ENCODE results near the gene CORO6. TPM values are rescaled to one million over a fixed set of nuclear protein-coding genes. Genes with fewer than 3 reads are reported as not detected.

The CORO6 gene
- total and polyA plus RNA-seq, 12 donors, result 53.2 to 262 (median 90.9) TPM

DNA sequence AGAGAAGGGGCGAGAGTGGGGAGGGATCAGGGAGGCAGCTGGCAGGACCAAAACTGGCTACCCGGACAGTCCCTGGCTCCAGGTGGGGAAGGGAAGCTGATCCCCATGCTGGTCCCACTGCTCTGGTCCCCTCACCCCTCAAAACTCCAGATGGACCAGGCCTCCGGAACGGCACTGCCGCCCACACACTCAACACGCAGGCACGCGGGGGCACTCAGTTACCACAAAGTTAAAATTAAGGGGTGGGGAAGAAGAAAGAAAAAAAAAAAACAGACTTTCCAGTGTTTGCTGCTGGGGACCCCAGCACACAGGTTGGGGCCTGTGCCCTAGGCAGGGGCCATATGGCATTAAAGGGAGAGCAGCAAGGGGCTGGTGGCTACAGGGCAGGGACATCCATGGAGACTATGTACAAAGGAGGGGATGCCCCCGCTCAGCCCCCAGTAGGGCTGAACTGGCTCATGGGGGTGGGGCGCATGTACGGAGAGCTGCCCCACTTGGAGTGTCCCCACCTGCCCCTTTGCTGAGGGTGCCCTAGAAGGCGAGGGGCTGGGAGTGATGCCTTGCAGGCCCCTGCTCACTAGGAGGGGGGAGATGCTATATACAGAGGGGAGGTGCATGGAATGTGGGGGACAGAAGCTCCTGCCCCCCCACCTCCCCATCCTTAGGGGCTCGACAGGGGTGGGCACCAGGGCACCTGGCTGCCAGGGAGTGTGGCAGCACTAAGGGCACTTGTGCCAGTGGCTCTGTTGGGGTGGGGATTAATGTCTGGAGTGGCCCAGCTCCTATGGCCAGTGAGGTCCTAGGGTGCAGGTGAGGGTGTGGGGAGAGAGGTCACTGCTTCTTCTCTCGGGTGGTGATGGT lies 48.6 kb downstream of the CORO6 start:
- Histone ChIP-seq H3K36me3 (peaks cover 3 to 70% (median 37%) of the 10 kb centered on the region in 9 donors), H3K4me3 (no peak overlapping the region), H3K9me3 (no peaks in the 10 kb centered on the region), H3K27me3 (no peaks in the 10 kb centered on the region), H3K4me1 (peaks cover 14 to 54% (median 31%) of the 10 kb centered on the region in 9 donors), H3K27ac (no peak overlapping the region)
- TF ChIP-seq, protein P1, sequence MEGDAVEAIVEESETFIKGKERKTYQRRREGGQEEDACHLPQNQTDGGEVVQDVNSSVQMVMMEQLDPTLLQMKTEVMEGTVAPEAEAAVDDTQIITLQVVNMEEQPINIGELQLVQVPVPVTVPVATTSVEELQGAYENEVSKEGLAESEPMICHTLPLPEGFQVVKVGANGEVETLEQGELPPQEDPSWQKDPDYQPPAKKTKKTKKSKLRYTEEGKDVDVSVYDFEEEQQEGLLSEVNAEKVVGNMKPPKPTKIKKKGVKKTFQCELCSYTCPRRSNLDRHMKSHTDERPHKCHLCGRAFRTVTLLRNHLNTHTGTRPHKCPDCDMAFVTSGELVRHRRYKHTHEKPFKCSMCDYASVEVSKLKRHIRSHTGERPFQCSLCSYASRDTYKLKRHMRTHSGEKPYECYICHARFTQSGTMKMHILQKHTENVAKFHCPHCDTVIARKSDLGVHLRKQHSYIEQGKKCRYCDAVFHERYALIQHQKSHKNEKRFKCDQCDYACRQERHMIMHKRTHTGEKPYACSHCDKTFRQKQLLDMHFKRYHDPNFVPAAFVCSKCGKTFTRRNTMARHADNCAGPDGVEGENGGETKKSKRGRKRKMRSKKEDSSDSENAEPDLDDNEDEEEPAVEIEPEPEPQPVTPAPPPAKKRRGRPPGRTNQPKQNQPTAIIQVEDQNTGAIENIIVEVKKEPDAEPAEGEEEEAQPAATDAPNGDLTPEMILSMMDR (IDR thresholded peaks at IDR 0.05), result no peak
- DNase-seq (peak in 1 of 2 donors; percentile 6), ATAC-seq (no peak)
- intact Hi-C loops (cut with DNase I), result loop anchor here in 1 of 10 donors (10.0 kb wide), 1 partner anchor 51 kb away; the partner anchor contains the start of gene CORO6
- 87 to 88% methylated on average over 14 of the region's 14 CpGs for WGBS, 2 donors

DNA sequence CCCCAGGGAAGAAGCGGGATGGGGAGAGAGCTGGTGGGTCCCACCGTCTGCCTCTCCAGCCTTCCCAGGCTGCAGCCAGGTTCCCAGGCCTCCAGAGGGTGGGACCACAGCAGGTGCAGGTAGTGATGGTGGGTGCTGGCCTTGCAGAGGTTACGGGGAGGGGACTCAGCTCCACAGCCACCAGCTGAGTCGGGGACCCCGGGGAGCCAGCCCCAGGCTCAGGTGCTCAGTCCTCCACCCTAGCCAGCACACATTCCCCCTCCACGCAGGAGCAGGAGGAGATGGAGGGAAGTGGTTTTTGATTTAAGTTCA lies 49.2 kb downstream of the CORO6 start:
- H3K27me3 ChIP-seq, result no peaks in the 10 kb centered on the region
- intact Hi-C loops (cut with DNase I), result loop anchor here in 1 of 10 donors (10.0 kb wide), 1 partner anchor 51 kb away; the partner anchor contains the start of gene CORO6

DNA sequence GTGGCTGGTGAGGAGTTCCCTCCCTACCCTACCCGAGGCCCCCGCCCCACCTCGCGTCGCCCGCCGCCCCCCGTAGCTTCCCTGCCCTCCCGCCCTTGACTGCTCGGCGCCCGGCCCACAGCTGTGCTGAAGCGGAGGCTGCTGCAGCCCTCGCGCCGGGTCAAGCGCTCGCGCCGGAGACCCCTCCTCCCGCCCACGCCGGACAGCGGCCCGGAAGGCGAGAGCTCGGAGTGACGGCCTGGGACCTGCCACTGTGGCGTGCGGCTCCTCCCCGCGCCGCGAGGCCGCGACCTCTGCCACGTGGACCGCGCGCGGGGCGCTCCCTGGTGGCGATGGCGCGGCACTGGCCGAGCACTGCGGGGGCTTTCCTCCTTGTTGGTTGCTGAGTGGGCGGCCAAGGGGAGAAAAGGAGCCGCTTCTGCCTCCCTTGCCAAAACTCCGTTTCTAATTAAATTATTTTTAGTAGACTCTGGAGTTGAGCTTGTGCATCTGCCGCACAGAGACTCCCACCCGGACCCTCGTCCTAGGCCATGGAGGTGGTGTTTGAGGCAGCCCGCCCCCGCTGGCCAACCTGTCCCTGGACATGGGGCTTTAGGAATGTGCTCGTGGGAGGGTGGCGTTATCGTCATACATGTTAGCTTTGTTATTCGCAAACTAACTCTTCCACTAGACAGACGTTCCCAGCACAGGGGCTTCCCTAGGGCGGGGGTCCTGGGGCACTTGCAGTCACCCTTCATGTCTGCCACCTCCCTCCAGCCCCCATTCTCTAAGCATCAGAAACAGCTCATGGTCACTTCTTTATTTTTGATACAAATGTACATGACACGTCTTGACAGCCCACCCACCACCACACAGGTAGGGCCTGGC lies 49.8 kb downstream of the CORO6 start:
- ATAC-seq (peak; percentile 37 to 68 (median 62)), DNase-seq (peak; percentile 72 to 78)
- H3K4me1 ChIP-seq, result peaks cover 14 to 58% (median 36%) of the 10 kb centered on the region in 9 donors
- TF ChIP-seq, protein P1 (IDR thresholded peaks at IDR 0.05), result peak; percentile 67 to 91 (median 81)
- H3K9me3 ChIP-seq, result no peaks in the 10 kb centered on the region
- H3K27me3 ChIP-seq, result no peaks in the 10 kb centered on the region
- H3K4me3 ChIP-seq, result peak overlapping the region in 9 of 10 donors; percentile 20 to 50 (median 40)
- peaks cover 3 to 58% (median 37%) of the 10 kb centered on the region in 9 donors for H3K36me3 ChIP-seq
- intact Hi-C loops (cut with DNase I), result loop anchor here in 1 of 10 donors (10.0 kb wide), 1 partner anchor 52 kb away; the partner anchor contains the start of gene CORO6
- 14 to 19% methylated on average over 54 to 62 of the region's 62 CpGs for WGBS, 2 donors
- H3K27ac ChIP-seq, result peak overlapping the region in 9 of 10 donors; percentile 56 to 76 (median 69)

More for the DNA sequence above, 49.2 kb downstream of the CORO6 start:
- H3K27ac ChIP-seq, result peak overlapping the region in 1 of 10 donors; percentile 71
- no peak for DNase-seq
- H3K36me3 ChIP-seq, result peaks cover 3 to 64% (median 37%) of the 10 kb centered on the region in 9 donors
- H3K4me1 ChIP-seq, result peaks cover 14 to 57% (median 36%) of the 10 kb centered on the region in 9 donors
- WGBS, 2 donors, result 86 to 90% methylated on average over 6 of the region's 6 CpGs
- ATAC-seq, result no peak
- H3K4me3 ChIP-seq, result no peak overlapping the region
- H3K9me3 ChIP-seq, result no peaks in the 10 kb centered on the region
- TF ChIP-seq, protein P1 (IDR thresholded peaks at IDR 0.05), result no peak
